Hepatocyte (in vitro differentiated cells): ENCODE measurements around the gene TEAD2. TPM values are rescaled to one million over a fixed set of nuclear protein-coding genes. Genes with fewer than 3 reads are reported as not detected.
"Not testable (repeated sequence)": the region's sequence is repeated elsewhere in the genome, so short reads cannot be mapped to it uniquely, and the experiment has no call there.

Source experiments
- DNase-seq: peaks from one replicate; pipeline ENCODE4 v3.0.0-alpha.2; 2016; ENCODE audit warnings: low spot score
- H2AFZ ChIP-seq: fragments of 200-600 bp; sonication (generic); 2 replicates; pipeline ENCODE4 v1.6.0; 2016; ENCODE audit warnings: antibody characterized with exemption, mild to moderate bottlenecking
- H3K27ac ChIP-seq: fragments of 200-600 bp; sonication (generic); 2 replicates; pipeline ENCODE4 v1.5.1; 2016; ENCODE audit warnings: mild to moderate bottlenecking
- H3K27me3 ChIP-seq: fragments of 200-600 bp; sonication (generic); 2 replicates; pipeline ENCODE4 v1.6.1; 2016
- H3K36me3 ChIP-seq: fragments of 200-600 bp; sonication (generic); replicated peaks from 2 replicates; pipeline ENCODE4 v1.5.1; 2016; ENCODE audit warnings: low read depth; ENCODE audit not compliant: insufficient read depth
- H3K4me1 ChIP-seq: fragments of 200-600 bp; sonication (generic); 2 replicates; pipeline ENCODE4 v1.5.1; 2016; ENCODE audit warnings: mild to moderate bottlenecking, moderate library complexity; ENCODE audit not compliant: insufficient read depth
- H3K4me2 ChIP-seq: fragments of 200-600 bp; sonication (generic); 2 replicates; pipeline ENCODE4 v1.6.0; 2016
- H3K4me3 ChIP-seq: fragments of 200-600 bp; sonication (generic); 2 replicates; pipeline ENCODE4 v1.5.1; 2016; ENCODE audit warnings: mild to moderate bottlenecking
- H3K79me2 ChIP-seq: fragments of 200-600 bp; sonication (generic); 2 replicates; pipeline ENCODE4 v1.6.0; 2017; ENCODE audit warnings: mild to moderate bottlenecking
- H3K9me2 ChIP-seq: fragments of 200-600 bp; sonication (generic); replicated peaks from 2 replicates; pipeline ENCODE4 v1.6.0; 2017; ENCODE audit warnings: mild to moderate bottlenecking; ENCODE audit not compliant: insufficient read depth
- H3K9me3 ChIP-seq: fragments of 200-600 bp; sonication (generic); 2 replicates; pipeline ENCODE4 v1.5.1; 2016; ENCODE audit warnings: low read depth, mild to moderate bottlenecking
- H4K20me1 ChIP-seq: fragments of 200-600 bp; sonication (generic); 2 replicates; pipeline ENCODE4 v1.6.0; 2016; ENCODE audit warnings: mild to moderate bottlenecking; ENCODE audit not compliant: insufficient read depth, poor library complexity, severe bottlenecking
- EZH2 ChIP-seq: fragments of 200-600 bp; sonication (generic); IDR thresholded peaks from 2 replicates; pipeline ENCODE4 v1.6.1; 2016; ENCODE audit warnings: antibody characterized with exemption, mild to moderate bottlenecking, borderline replicate concordance
- EZH2phosphoT487 ChIP-seq: fragments of 200-600 bp; sonication (generic); IDR thresholded peaks from one replicate; pipeline ENCODE4 v1.6.1; 2018; ENCODE audit warnings: antibody characterized with exemption, mild to moderate bottlenecking, low read depth, moderate library complexity; ENCODE audit not compliant: unreplicated experiment, severe bottlenecking
- WGBS: methylation state at CpG from one replicate; pipeline ENCODE4 v1.1.6; 2016; ENCODE audit warnings: low lambda C conversion rate; ENCODE audit errors: missing lambda C conversion rate; 5-methylcytosine and 5-hydroxymethylcytosine counted together
- polyA plus RNA-seq: library from polyadenylated mRNA; unstranded; fragments of >200 nt; fragmentation: Nextera tagmentation; extraction: Ambion mirVana; gene quantifications from 2 replicates; pipeline ENCODE4 v1.2.1, GENCODE V29; 2016
- total RNA-seq: library from RNA; depleted of rRNA; stranded (reverse); fragments of >200 nt; gene quantifications from 2 replicates; pipeline ENCODE4 v1.2.3, GENCODE V29; 2014
- TF ChIP-seq, protein P1 (sequence below): fragments of 200-600 bp; sonication (generic); IDR thresholded peaks from 2 replicates; pipeline ENCODE4 v1.5.1; 2016; ENCODE audit warnings: antibody characterized with exemption, mild to moderate bottlenecking; ENCODE audit not compliant: poor library complexity

TEAD2 gene
- total and polyA plus RNA-seq, 2 experiments from 2014 or later = 35.4 to 41.4 TPM

DNA sequence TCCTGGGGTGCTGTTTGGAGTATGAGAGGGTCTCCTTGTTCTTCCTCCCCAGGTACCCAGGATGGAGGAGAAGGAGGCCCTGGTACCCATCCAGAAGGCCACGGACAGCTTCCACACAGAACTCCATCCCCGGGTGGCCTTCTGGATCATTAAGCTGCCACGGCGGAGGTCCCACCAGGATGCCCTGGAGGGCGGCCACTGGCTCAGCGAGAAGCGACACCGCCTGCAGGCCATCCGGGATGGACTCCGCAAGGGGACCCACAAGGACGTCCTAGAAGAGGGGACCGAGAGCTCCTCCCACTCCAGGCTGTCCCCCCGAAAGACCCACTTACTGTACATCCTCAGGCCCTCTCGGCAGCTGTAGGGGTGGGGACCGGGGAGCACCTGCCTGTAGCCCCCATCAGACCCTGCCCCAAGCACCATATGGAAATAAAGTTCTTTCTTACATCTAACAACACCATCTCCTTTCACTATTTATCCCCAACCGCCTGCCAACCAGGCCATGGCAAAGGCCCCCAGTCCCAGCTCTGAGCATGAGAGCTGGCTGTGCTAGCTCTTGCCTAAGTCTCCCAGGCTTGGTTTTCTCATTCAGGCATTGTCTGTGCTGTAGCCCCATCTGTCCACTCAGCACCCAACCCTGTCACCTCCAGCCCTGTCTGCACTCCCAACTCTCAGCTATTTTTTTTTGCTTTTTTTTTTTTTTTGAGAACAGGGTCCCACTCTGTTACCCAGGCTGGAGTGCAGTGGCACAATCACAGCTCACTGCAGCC is 12.6 kb upstream of the TEAD2 start:
- Histone ChIP-seq H3K36me3 (no peaks in the 10 kb centered on the region), H3K79me2 (no peaks in the 10 kb centered on the region), H3K4me1 (no peaks in the 10 kb centered on the region), H3K4me3 (no peak overlapping the region), H4K20me1 (no peaks in the 10 kb centered on the region), H3K9me2 (no peaks in the 10 kb centered on the region), H3K4me2 (no peak overlapping the region), H3K27me3 (no peaks in the 10 kb centered on the region), H3K27ac (no peak overlapping the region), H2AFZ (no peak overlapping the region), H3K9me3 (no peaks in the 10 kb centered on the region)
- WGBS = 93% methylated on average over 16 of the region's 16 CpGs
- no peak for DNase-seq
- TF ChIP-seq, protein P1, sequence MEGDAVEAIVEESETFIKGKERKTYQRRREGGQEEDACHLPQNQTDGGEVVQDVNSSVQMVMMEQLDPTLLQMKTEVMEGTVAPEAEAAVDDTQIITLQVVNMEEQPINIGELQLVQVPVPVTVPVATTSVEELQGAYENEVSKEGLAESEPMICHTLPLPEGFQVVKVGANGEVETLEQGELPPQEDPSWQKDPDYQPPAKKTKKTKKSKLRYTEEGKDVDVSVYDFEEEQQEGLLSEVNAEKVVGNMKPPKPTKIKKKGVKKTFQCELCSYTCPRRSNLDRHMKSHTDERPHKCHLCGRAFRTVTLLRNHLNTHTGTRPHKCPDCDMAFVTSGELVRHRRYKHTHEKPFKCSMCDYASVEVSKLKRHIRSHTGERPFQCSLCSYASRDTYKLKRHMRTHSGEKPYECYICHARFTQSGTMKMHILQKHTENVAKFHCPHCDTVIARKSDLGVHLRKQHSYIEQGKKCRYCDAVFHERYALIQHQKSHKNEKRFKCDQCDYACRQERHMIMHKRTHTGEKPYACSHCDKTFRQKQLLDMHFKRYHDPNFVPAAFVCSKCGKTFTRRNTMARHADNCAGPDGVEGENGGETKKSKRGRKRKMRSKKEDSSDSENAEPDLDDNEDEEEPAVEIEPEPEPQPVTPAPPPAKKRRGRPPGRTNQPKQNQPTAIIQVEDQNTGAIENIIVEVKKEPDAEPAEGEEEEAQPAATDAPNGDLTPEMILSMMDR = no peak
- TF ChIP-seq EZH2phosphoT487 (no peak), EZH2 (no peak)

DNA sequence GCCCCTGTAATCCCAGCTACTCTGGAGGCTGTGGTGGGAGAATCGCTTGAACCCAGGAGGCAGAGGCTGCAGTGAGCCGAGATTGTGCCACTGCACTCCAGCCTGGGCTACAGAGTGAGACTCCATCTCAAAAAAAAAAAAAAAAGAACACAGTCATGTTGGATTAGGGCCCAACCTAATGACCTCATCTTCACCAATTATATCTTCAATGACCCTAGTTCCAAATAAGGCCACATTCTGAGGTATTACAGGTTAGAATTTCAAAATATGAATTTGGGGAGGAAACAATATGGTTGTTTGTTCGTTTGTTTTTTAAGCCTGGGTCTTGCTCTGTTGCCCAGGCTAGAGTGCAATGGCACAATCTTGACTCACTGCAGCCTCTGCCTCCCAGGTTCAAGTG is 11.0 kb upstream of the TEAD2 start:
- not testable (repeated sequence) for H3K4me2 ChIP-seq, H4K20me1 ChIP-seq, H2AFZ ChIP-seq, H3K9me2 ChIP-seq, H3K9me3 ChIP-seq, H3K27ac ChIP-seq, H3K79me2 ChIP-seq, H3K36me3 ChIP-seq, H3K4me3 ChIP-seq, H3K27me3 ChIP-seq, DNase-seq, H3K4me1 ChIP-seq
- 95% methylated on average over 3 of the region's 3 CpGs for WGBS

DNA sequence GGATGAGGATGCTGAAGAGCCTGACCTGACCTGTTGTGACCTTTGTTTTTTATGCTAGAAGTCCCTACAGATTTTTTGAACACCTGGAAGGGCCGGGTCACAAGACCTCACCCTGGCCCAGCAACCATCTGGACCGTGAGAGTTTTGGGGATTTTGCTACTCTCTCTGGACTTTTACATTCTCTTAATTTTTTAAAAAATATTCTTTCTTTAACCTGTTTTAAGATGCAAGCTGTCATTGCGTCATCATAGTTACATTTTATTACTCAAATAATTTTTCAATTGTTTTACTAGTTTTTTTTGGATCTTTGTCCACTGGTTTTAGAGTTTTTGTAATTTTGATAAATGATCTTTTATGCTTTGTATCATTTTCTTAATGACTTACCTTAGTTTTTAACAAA is 9.0 kb upstream of the TEAD2 start:
- TF ChIP-seq EZH2 = no peak
- TF ChIP-seq, protein P1 = no peak
- TF ChIP-seq EZH2phosphoT487 = no peak

DNA sequence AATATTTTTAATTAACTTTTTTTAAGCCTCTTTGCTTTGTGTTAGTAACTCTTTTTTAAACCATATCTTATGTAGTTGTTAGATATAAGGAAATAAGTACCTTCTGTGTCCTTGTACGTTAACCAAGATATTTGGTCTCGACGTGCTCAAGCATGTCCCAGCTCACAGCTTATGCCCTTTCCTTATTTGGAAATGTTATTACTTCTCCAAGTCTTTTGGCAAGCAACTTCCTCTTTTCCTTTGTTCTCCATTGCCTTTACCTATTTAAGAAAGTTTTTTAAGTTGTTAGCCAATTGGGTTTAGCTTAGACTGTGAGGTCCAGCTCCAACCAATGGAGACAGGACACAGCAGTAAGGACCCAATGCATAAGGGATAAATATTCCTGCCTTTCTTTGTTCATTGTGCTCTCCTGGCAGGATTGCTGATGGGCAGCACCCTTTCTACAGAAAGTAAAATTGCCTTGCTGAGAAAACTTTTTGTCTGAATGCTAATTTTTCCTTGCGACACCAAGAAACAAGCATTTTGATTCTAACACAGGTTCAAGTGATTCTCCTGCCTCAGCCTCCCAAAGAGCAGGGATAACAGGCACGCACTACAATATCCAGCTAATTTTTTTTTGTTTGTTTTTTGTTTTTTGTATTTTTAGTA is 6.6 kb upstream of the TEAD2 start:
- Histone ChIP-seq H3K4me2 (no peak overlapping the region), H3K79me2 (no peaks in the 10 kb centered on the region), H3K9me2 (no peaks in the 10 kb centered on the region), H3K27ac (no peak overlapping the region), H2AFZ (no peak overlapping the region), H3K36me3 (no peaks in the 10 kb centered on the region), H3K27me3 (no peaks in the 10 kb centered on the region), H3K4me3 (no peak overlapping the region), H3K9me3 (no peaks in the 10 kb centered on the region), H3K4me1 (no peaks in the 10 kb centered on the region), H4K20me1 (no peaks in the 10 kb centered on the region)
- 83% methylated on average over 5 of the region's 5 CpGs for WGBS
- TF ChIP-seq, protein P1 = no peak
- TF ChIP-seq EZH2 = no peak
- TF ChIP-seq EZH2phosphoT487 = no peak
- DNase-seq = no peak

More for the DNA sequence above, 9.0 kb upstream of the TEAD2 start:
- no peaks in the 10 kb centered on the region for H3K27me3 ChIP-seq
- 92% methylated on average over 3 of the region's 3 CpGs for WGBS
- H3K79me2 ChIP-seq = no peaks in the 10 kb centered on the region
- no peaks in the 10 kb centered on the region for H4K20me1 ChIP-seq
- H3K9me2 ChIP-seq = no peaks in the 10 kb centered on the region
- H3K27ac ChIP-seq = no peak overlapping the region
- DNase-seq = no peak
- H3K36me3 ChIP-seq = no peaks in the 10 kb centered on the region
- H3K9me3 ChIP-seq = no peaks in the 10 kb centered on the region
- no peak overlapping the region for H3K4me2 ChIP-seq
- H3K4me1 ChIP-seq = no peaks in the 10 kb centered on the region
- no peak overlapping the region for H2AFZ ChIP-seq
- no peak overlapping the region for H3K4me3 ChIP-seq
